Left renal cortex interstitium (tissue), 4 donors: ENCODE measurements around the gene OR2T35. TPM values are rescaled to one million over a fixed set of nuclear protein-coding genes. Genes with fewer than 3 reads are reported as not detected.
"Not testable (repeated sequence)": the region's sequence is repeated elsewhere in the genome, so short reads cannot be mapped to it uniquely, and the experiment has no call there.

Source experiments
- DNase-seq, 4 donors: peaks; one replicate each; pipeline ENCODE4 v3.0.0-alpha.2; 2013; ENCODE audit warnings: low read depth in 4 of 4, low spot score in 2 of 4, missing footprints in 1 of 4
- polyA plus RNA-seq, 4 donors: library from polyadenylated mRNA; unstranded; fragments of 120-200 nt; gene quantifications; one replicate each; pipeline ENCODE4 v1.2.1, GENCODE V29; 2013; ENCODE audit not compliant: insufficient read length in 4 of 4

Gene OR2T35, protein sequence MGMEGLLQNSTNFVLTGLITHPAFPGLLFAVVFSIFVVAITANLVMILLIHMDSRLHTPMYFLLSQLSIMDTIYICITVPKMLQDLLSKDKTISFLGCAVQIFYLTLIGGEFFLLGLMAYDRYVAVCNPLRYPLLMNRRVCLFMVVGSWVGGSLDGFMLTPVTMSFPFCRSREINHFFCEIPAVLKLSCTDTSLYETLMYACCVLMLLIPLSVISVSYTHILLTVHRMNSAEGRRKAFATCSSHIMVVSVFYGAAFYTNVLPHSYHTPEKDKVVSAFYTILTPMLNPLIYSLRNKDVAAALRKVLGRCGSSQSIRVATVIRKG
- not detected for polyA plus RNA-seq

DNA sequence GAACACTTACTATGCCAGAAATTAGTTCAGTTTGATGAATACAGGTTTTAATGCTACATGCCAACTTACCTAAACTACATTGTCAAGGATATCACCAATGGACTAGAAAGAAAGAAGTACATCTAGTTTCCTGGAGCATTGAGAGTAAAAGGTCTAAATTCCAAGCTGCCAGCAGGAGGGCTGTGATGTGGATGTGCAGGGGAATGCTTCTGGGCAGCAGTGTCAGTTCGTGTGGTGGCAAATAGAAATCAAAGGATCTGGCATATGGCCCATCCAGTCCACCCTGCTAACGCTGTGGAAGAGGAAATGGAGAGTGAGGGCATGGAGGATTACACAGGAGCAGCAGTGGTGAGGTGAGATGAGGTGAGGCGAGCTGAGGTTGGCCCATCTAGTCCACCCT, at the start of gene OR2T35:
Gene OR2T35, minus strand, starts transcription at position 101 of the 400 bp plus-strand sequence. CDS start 6,020 bp downstream, outside the sequence.
- DNase-seq, result not testable (repeated sequence)

DNA sequence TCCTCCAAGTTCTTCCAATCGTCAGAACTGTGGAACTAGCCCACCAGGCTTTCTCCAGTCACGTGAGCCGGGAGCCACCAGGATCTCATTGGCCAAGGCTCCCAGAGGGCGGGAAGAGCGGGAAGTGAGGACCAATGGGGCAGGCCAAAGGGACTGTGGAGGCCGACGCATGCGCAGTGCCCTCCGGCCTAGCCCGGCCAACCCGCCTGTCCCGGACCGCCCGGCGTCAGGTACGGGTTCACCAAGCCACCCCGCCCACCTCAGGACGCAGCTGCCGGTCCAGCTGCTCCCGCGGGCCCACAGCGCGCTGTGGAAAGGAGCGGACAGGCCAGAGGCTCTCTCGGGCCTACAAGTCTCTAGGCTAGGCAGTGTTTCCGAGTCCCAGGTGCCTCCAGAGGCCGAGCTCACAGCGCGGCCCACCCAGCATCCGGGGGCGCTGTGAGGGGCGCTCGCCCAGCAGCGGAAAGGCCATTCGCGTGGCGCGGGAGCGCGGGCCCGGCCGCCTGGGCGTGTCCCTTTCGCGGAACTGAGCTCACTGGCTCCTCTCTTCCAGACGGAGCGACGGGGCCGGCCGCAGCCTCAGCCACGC, 46.6 kb upstream of the OR2T35 start:
- DNase-seq, result no peak

DNA sequence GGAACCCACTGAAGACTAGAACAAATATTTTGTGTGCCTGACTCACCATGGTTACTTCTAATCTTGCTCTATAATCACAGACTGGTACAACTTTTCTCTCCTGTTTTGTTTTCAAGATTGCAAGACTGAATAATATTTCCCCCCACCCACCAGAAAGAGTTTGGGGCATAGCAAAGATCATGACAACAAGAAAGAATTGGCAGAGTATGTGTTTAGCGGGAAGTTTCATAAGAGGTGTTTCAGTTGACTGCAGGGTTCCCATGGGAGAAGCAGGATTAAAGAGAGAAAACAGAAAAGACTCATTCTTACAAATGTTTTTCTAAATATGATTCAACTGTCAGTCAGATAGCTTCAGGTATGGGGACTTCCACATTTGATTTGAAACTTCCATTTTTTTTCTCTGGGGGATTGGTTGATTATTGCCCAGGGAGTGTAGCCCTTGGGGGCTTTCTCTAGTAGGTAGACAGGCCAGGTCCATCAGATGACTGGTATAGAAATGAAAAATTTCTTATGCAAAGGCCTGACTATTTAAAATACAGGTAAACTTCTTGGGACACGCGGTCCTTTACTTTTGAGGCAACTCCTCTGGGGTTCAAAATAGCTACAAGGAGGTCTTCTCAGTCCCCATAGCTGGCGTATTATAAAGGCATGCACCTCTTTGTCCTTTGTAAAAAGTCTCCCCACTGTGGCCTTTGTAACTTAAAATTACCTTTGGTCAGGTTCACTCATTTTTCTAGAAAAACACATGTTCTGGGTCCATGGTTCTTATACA, 43.6 kb upstream of the OR2T35 start:
- DNase-seq, result no peak

DNA sequence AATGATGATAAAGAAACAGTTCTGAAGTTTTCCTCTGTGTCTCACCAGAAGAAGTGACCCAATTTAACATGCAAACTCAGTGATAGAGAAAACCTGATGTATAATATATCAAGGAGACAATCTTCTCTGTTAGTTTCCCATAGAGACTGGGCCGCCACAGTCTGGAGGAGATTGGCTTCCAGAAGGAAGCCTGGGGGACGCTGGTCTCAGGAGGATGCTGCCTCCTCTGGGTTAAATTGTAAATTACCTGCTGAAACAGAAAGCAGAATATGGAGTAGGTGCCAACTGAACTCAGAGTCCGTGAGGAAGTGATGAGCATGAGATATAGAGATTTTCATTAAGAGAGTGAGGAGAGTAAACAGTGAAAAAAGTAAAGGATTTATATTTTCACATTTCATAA, 41.7 kb upstream of the OR2T35 start:
- no peak for DNase-seq

DNA sequence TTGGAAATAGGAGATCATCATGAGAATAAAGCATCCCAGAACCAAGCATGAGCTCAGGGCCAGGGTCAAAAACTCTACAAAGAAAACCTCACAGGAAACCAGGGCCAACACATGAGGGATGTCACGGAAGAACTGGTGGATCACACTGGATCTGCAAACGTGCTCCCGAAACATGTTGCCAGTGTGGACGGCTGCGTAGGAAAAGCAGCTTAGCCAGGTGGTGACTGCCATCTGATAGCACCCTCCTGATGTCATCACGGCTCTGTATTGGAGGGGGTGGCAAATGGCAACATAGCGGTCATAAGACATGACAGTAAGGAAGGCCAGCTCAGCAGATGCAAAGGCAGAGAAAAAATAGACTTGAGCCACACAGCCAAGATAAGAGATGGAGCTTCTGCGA, 36.6 kb upstream of the OR2T35 start:
- DNase-seq, result no peak

DNA sequence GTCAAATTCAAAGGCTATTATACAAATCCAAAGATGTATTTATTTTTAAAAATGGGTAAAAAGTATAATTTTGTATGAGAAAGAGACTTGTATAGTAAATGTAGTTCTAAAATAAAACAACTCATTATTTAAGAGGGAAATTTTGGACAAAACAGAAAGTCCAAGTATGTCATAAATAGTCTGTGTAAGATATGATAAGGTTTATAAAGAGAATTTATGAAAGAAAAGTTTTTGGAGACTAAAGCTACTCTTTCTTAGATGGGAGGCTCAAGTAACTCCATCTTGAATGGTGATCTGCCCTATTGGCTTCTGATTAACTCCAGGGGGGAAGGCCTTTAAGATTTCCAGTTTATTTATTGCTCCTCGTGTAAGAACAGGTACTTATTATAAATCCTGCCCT, 24.9 kb upstream of the OR2T35 start:
- DNase-seq, result no peak

DNA sequence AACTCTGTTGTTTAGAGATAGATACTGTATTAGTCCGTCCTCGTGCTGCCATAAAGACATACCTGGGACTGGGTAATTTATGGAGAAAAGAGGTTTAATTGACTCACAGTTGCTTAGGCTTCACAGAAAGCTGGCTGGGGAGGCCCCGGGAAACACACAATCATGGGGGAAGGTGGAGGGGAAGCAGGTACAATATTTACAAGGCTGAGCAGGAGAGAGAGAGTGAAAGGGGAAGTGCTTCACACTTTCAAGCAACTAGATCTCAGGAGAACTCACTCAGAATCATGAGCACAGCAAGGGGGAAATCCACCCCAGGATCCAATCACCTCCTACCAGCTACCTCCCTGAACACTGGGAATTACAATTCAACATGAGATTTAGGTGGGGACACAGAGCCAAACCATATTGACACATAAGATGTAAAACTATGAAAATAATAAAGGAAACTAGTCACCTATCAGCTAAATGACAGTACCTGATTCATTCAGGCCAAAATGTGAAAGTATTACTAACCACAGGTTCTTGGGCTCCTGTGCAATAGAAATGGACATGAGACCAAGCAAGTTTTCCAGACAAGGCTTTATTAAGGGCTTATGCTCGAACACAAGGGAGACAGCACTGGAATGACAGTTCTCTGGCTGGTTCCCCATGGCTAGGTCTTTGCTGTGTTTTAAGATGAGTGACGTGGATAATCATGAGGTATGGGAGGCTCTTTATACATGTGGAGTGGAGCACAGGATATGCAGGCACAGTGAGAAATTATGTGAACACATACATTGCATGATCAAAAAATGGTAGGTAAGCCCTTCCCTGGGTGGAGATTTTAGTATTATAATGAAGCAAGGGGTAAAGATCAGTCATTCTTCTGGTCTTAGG, 18.6 kb upstream of the OR2T35 start:
- DNase-seq, result not testable (repeated sequence)

DNA sequence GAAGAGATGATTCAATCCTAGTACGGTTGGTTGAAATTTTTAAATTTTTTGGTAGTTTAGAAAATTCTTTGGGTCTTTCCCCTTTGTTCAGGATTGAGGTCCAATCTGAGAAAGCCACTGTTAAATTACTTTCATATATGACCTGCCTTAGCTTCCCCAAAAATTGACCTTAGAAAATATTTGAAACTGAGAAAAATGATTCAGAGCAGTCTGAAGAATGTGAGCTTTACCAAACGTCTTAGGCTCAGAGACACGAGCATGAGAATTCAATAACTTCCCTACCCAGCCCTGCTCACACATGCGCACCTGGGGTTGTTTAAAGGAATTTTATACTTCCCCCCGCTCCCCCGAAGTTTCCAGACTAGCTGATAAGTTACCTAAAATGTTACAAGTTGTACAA, 11.7 kb upstream of the OR2T35 start:
- not testable (repeated sequence) for DNase-seq

DNA sequence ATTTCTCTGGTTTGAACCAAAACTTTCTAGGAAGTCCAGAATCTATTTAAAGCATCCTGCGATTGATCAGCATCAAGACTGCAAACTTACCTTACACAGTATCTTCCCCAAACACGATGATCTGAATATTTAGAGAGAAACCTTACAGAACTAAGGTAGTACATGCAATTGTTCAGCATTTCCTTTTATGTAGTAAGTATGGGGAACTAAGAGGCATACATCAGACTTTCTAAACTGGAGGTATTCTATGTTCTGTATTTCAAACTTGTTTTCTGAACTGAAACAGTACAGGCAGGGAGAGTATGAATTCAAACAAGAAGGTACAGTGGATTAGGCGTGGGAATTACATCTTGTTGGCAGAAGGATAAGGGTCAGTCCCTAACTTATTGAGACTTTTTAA, 10.3 kb upstream of the OR2T35 start, which contains the start of gene OR2T27:
Gene OR2T27, minus strand, starts transcription at position 175 of the 400 bp plus-strand sequence. CDS start 4,644 bp downstream, outside the sequence.
- DNase-seq, result not testable (repeated sequence)

DNA sequence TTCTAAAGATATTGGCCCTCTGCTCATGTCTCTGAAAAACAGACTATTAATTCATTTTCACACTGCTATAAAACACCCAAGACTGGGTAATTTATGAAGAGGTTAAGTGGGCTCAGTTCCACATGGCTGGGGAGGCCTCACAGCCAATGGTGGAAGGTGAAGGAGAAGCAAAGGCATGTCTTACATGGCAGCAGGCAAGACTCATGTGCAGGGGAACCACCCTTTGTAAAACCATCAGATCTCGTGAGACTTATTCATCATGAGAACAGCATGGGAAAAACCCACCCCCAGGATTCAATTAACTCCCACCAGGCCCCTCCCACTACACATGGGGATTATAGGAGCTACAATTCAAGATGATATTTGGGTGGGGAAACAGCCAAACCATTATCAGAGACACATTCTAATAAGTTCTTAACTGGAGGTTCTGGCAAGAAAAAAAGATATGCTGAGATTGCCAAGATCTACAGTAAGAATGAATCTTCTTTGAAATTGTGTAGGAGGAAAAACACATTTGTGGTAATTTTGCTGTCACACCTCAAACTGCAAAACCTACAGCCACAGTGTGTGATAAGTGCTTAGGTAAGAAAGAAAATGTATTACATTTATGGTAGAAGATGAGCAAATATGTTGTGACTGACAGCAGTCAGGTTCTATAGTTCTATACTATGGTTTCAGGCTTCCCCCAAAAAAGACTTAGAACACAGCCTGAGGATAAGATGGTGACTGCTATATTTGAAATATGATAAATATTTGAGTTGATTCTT, 3.9 kb upstream of the OR2T35 start:
- DNase-seq, result not testable (repeated sequence)

DNA sequence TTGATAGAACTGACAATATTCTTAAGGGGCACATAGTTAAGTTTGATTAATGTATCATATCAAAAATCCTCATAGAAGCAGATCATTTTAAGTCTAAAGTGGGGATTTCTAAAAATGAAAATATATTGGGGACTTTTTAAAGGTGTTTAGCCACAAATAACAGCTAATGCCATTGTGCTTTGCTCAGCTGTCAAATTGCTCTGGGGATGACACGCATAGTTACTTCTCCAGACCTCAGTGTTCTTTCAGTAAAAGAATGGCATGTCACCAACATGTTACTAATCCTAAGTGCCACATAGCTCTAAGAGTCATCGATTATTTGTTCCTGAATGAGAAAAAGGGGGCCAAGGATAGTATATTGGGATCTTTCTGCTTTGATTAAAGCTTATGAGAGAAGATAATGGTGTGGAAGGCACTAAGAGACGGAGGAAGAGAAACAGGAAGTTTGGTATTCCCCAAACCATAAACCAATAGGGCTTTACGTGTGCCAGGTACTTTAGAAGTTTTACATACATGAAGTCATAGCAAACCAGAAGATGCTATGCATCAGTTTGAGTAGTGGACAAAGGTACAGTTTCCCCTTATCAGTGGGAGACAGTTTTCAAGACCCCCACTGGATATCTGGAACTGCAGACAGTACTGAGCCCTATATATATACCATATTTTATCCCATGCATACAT, 2.0 kb downstream of the OR2T35 start:
- DNase-seq, result not testable (repeated sequence)

DNA sequence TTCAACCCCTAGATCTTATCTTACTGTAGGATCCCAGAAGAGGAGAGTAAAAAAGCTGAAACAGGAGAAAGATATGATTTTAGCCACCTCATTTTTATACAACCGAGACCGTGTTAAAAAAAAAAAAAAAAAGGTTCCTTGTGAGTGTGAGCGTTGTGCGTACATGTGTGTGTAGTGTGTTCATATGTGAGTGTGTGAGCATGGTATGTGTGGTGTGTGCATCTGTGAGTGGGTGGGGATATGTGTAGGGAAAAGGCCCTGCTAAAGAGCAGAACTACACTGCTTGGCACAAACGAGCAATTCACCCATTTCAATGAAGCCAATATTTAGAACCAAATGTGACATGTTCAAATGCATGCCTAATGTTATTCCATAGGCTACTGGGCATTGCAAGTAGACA, 3.5 kb downstream of the OR2T35 start:
- DNase-seq, result not testable (repeated sequence)

DNA sequence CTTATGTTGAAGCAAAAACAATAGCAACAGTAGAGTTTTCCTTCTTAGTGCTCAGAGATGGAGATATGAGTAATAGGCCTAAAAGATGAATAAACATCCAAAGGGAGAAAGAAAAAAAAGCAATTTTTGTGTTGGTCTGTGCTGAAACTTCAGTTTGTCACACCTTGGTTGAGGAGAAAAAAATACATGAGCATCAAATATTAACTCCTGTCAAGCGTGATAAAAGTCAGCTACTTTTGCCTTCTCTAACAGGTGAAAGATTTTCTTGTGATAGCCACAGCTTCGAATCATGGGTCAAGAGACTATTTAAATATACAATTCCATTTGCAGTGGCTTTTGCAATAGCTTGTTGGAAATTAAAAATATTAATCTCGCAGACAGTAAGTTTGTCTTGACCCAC, 4.2 kb downstream of the OR2T35 start:
- DNase-seq, result not testable (repeated sequence)

DNA sequence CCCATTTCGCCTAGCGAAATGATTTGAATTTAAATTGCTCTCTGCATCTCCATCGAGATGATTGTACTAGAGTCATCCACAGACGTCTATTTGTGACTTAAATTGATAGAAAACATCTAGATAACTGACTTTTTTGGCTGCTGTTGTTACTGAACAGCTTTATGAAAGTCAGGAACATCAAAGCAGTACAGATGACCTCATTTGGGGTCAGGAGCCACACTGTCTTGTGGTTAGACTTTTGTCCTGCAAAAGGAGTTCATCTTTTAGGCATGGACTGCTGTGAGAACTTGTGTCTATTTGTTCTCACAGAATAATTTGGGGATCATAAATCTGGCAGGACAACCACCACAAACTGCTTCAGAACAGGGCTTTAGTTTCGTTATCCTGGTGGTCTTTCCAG, 5.4 kb downstream of the OR2T35 start:
- not testable (repeated sequence) for DNase-seq

DNA sequence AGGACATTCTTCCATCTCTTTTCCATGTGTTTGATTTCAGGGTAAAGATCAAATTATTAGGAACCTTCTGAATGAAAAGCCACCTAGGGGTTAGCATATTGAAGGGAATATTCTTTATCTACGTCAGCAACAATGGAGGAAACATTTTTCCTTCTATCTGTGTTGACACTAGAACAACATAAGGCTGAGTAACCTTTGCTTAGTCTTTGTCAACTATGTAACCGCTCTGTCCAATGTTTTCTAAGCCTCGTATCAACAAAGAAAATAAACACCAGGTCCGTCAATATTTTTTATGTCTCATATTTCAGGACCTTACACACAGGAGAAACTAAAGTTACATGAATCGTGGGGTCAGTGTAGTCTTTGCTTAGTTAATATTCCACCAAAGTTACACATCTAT, 8.5 kb downstream of the OR2T35 start:
- DNase-seq, result not testable (repeated sequence)

DNA sequence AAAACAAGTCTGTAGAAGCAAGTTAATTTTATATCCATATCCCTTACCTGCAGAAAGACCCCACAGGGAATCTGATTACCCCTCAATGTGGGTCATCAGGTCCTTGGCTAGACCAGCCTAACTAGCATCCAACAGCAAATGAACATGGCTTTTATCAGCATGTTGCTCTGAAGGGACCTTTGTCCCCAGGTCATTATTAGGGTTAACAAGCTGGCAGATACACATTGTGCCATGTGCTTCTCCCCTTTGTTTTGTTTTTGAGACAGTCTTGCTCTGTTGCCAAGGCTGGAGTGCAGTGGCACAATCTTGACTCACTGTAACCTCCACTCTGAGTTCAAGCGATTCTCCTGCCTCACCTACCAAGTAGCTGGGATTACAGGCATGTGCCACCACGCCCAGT, 10.1 kb downstream of the OR2T35 start, which contains the start of gene OR2T11:
Gene OR2T11, minus strand, starts transcription at position 101 of the 400 bp plus-strand sequence. CDS start 7,963 bp downstream, outside the sequence.
- not testable (repeated sequence) for DNase-seq

DNA sequence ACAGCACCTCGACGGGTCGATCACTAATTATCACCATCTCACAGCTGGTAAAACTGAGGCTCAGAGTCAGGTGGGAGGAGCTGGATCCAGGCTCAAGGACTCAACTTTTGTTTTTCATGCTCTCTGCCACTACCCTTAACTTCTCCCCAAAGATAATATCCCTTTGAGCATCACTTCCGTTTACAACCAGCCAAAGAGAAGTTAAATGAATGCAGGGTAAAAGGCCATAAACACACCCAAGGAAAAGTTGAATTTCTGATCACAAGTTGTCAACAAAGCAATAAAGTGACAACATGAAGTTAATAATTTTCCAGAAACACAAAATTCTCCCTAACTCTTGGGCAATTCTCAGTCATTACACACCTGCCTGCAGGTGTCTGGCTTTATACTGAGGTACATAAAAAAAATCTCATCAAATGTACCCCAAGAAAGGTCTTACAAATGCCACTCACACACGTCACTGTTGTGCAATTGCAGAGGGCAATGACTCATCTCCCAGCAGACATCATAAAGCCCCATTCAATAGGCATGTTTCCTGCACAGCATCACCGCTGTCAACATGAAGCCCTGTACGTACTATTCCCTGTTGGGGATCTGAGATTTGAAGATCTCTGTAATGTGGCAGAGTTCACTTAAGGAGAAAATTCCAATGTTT, 13.6 kb downstream of the OR2T35 start:
- no peak for DNase-seq

DNA sequence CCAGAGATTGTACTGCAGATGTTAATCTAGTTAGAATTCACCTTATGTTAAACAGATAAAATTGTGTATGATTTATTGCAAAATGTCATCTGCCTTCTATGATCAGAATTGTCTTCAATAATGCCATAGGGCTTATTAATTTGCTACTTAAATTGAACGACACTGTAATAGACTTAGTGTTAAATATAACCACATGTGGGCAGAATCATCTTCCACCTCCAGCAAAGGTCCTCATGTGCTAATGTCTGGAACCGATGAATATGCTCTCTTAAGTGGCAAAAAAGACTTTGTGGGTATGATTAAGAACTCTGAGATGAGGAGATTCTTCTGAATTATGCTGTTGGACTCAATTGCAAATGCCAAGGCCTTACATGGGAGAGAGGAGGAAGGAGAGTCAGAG, 14.5 kb downstream of the OR2T35 start:
- DNase-seq, result no peak
